ENCODE data around the gene TMEM255B.

- TF ChIP-seq, protein P1, sequence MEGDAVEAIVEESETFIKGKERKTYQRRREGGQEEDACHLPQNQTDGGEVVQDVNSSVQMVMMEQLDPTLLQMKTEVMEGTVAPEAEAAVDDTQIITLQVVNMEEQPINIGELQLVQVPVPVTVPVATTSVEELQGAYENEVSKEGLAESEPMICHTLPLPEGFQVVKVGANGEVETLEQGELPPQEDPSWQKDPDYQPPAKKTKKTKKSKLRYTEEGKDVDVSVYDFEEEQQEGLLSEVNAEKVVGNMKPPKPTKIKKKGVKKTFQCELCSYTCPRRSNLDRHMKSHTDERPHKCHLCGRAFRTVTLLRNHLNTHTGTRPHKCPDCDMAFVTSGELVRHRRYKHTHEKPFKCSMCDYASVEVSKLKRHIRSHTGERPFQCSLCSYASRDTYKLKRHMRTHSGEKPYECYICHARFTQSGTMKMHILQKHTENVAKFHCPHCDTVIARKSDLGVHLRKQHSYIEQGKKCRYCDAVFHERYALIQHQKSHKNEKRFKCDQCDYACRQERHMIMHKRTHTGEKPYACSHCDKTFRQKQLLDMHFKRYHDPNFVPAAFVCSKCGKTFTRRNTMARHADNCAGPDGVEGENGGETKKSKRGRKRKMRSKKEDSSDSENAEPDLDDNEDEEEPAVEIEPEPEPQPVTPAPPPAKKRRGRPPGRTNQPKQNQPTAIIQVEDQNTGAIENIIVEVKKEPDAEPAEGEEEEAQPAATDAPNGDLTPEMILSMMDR (conservative IDR thresholded peaks at IDR 0.05; ENCODE audit: low read depth, low read length), result no peak
- no peak for TF ChIP-seq POLR2A (IDR thresholded peaks at IDR 0.05; ENCODE audit: low read depth, low read length)
- TF ChIP-seq MXI1 (IDR thresholded peaks at IDR 0.05; ENCODE audit: borderline replicate concordance, low read depth, low read length), result no peak
- TF ChIP-seq CHD1 (IDR thresholded peaks at IDR 0.05; ENCODE audit: low read depth, low read length), result no peak
Observed at GRCh38 chr13:113742445-113743120, 16.4 kb upstream of the TMEM255B start.

All from IMR-90 (cell line).